22Rv1 (cell line): Measurements from ENCODE around the gene AADACL4.

Experiments
- H3K27ac ChIP-seq: fragments of 450-650 bp; 2 replicates; pipeline ENCODE4 v1.5.1; 2017
- ZFX ChIP-seq: fragments of 450-650 bp; IDR thresholded peaks from 2 replicates; pipeline ENCODE4 v1.6.1; 2017; ENCODE audit warnings: antibody characterized with exemption, borderline replicate concordance
- TF ChIP-seq, protein P1 (sequence below): fragments of 450-650 bp; IDR thresholded peaks from 2 replicates; pipeline ENCODE4 v1.5.1; 2017; ENCODE audit warnings: mild to moderate bottlenecking

The AADACL4 gene

DNA sequence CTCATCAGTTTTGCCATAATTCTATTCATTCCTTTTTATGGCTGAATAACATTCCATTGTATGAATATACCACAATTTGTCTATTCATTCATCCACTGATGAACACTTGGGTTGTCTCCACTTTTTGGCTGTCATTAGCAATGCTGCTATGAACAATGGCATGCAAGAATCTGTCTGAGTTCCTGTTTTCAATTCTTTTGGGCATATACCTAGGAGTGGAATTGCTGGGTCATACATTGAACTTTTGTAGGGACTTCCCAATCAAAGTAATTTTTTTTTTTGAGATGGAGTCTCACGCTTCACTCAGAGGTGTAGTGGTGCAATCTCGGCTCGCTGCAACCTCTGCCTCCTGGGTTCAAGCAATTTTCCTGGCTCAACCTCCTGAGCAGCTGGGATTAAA lies 34.9 kb downstream of the AADACL4 start:
- H3K27ac ChIP-seq, result no peak overlapping the region
- TF ChIP-seq ZFX, result no peak
- TF ChIP-seq, protein P1, sequence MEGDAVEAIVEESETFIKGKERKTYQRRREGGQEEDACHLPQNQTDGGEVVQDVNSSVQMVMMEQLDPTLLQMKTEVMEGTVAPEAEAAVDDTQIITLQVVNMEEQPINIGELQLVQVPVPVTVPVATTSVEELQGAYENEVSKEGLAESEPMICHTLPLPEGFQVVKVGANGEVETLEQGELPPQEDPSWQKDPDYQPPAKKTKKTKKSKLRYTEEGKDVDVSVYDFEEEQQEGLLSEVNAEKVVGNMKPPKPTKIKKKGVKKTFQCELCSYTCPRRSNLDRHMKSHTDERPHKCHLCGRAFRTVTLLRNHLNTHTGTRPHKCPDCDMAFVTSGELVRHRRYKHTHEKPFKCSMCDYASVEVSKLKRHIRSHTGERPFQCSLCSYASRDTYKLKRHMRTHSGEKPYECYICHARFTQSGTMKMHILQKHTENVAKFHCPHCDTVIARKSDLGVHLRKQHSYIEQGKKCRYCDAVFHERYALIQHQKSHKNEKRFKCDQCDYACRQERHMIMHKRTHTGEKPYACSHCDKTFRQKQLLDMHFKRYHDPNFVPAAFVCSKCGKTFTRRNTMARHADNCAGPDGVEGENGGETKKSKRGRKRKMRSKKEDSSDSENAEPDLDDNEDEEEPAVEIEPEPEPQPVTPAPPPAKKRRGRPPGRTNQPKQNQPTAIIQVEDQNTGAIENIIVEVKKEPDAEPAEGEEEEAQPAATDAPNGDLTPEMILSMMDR, result no peak

DNA sequence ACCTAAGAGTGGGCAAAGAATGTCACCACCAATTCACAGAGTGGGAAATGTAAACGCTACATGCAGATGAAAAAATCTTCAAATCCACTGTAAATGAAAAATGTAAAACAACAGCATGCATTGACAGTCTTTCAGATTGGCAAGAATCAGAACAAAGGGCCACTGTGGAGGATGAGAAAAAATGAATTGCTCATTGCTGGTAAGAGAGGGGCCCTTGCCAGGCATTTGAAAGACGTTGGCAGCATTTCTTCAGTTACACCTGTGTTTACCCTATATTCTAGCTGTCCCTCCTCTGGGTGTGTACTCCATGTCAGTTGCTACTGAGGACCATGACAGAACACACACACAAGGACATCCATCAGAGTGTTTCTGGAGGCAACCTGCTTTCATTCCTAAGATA lies 46.3 kb downstream of the AADACL4 start:
- TF ChIP-seq ZFX, result no peak
- TF ChIP-seq, protein P1, result no peak
- no peak overlapping the region for H3K27ac ChIP-seq

GRCh38 chr1:12692967-12693782 lies 49.3 kb downstream of the AADACL4 start:
- no peak overlapping the region for H3K27ac ChIP-seq
- TF ChIP-seq, protein P1, result no peak
- no peak for TF ChIP-seq ZFX

DNA sequence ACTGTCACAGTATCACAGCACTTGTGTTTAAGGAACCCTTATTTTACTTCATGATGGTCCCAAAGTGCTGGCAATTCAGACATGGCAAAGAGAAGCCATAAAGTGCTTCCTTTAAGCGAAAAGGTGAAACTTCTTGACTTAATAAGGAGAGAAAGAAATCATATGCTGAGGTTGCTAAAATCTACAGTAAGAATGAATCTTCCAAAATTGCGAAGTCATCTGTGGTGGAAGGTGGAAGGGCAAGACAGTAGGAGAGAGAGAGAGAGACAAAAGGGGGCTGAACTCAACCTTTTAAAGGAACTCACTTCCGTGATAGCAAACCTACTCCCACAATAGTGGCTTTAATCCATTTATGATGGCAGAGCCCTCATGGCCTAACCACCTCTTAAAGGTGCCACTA lies 52.8 kb downstream of the AADACL4 start:
- TF ChIP-seq, protein P1, result no peak
- TF ChIP-seq ZFX, result no peak
- H3K27ac ChIP-seq, result no peak overlapping the region

- TF ChIP-seq ZFX, result no peak
- TF ChIP-seq, protein P1, result no peak
- H3K27ac ChIP-seq, result no peak overlapping the region
These were observed 53.5 kb downstream of the AADACL4 start for GRCh38 chr1:12697397-12697796.

DNA sequence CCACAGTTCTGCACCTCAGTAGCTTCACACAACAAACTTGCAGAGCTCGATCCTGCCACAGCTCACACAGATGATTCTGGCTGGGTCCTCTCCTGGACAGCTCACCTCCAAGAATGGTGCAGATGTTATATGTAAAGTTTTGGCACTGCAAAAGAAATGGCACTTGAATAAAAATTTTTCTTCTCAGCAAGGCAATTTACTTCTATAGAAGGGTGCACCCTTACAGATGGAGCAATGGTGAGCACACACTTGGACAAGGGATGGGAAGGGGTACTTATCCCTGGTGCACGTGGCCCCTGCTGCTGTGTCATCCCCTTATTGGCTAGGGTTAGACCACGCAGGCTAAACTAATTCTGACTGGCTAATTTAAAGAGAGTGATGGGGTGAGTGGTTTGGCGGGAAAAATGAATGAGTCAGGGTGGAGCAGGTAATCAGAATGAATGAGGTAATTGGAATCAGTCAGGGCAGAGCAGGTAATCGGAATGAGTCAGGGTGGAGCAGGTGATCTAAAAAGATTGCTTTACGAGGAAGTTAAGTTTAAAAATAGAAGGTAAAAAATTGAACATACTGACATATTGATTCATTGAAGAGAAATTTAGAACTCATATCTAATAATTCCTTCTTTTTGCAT lies 60.1 kb downstream of the AADACL4 start:
- TF ChIP-seq, protein P1, result no peak
- TF ChIP-seq ZFX, result no peak
- H3K27ac ChIP-seq, result no peak overlapping the region

GRCh38 chr1:12706061-12706460 lies 62.2 kb downstream of the AADACL4 start:
- no peak overlapping the region for H3K27ac ChIP-seq
- TF ChIP-seq, protein P1, result no peak
- TF ChIP-seq ZFX, result no peak
